Measurements from ENCODE around the gene CPED1. TPM values are rescaled to one million over a fixed set of nuclear protein-coding genes. Genes with fewer than 3 reads are reported as not detected.

The CPED1 gene
- total RNA-seq, 4 donors from 2014 or later: 7.4 to 19.6 (median 11.4) TPM

DNA sequence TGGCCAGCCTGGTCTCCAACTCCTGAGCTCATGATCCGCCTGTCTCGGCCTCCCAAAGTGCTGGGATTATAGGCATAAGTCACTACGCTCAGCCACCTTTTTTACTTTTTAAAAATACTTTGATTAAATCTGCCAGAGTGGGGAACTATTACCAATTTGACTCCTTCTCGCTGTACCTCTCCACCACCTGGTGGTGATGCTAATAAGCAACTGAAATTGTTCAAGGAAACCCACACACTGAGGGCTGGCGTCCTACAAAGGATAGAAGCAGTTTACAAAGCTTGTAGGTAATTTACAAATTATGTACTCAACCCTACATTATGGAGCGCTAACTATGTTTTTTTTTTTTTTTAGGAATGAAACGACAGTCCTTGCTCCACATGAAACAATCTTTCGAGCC, 111.1 kb downstream of the CPED1 start:
- peaks cover 0 to 9% of the 10 kb centered on the region in 2 donors for H3K4me1 ChIP-seq
- intact Hi-C loops (cut with DNase I): no loop called here
- H3K9me3 ChIP-seq: no peaks in the 10 kb centered on the region
- TF ChIP-seq, protein P1, sequence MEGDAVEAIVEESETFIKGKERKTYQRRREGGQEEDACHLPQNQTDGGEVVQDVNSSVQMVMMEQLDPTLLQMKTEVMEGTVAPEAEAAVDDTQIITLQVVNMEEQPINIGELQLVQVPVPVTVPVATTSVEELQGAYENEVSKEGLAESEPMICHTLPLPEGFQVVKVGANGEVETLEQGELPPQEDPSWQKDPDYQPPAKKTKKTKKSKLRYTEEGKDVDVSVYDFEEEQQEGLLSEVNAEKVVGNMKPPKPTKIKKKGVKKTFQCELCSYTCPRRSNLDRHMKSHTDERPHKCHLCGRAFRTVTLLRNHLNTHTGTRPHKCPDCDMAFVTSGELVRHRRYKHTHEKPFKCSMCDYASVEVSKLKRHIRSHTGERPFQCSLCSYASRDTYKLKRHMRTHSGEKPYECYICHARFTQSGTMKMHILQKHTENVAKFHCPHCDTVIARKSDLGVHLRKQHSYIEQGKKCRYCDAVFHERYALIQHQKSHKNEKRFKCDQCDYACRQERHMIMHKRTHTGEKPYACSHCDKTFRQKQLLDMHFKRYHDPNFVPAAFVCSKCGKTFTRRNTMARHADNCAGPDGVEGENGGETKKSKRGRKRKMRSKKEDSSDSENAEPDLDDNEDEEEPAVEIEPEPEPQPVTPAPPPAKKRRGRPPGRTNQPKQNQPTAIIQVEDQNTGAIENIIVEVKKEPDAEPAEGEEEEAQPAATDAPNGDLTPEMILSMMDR (IDR thresholded peaks at IDR 0.05): no peak
- no peak for TF ChIP-seq POLR2A (IDR thresholded peaks at IDR 0.05)
- H3K36me3 ChIP-seq: no peaks in the 10 kb centered on the region
- no peak for DNase-seq
- 90 to 91% methylated on average over 8 of the region's 8 CpGs for WGBS, 2 donors
- no peaks in the 10 kb centered on the region for H3K27me3 ChIP-seq
- H3K4me3 ChIP-seq (replicated peaks in 1 of 3): no peak overlapping the region
- no peak overlapping the region for H3K27ac ChIP-seq

DNA sequence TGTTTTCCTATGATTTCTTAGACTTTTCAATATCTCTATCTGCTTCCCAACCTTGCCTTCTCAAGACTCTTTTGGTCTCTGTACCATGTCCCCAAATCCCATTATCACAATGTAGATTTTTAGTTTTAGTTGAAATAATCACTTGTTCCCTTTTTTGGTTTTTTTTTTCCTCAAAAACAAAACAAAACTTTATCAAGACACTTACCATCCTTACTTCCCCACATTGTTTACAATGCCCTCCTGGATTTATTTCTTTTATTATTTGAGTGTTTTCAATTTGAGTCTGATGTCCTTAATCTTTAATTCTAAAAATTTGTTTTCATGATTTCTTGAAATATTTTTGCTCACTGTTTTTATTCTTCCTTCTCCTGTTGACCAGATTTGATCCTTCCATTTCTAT, 112.6 kb downstream of the CPED1 start:
- no peak for DNase-seq
- Histone ChIP-seq H3K27me3 (no peaks in the 10 kb centered on the region), H3K4me3 (replicated peaks in 1 of 3) (no peak overlapping the region), H3K4me1 (peaks cover 0 to 9% of the 10 kb centered on the region in 2 donors), H3K27ac (no peak overlapping the region), H3K36me3 (no peaks in the 10 kb centered on the region), H3K9me3 (no peaks in the 10 kb centered on the region)
- intact Hi-C loops (cut with DNase I): no loop called here
- TF ChIP-seq POLR2A (IDR thresholded peaks at IDR 0.05): no peak
- TF ChIP-seq, protein P1 (IDR thresholded peaks at IDR 0.05): no peak

DNA sequence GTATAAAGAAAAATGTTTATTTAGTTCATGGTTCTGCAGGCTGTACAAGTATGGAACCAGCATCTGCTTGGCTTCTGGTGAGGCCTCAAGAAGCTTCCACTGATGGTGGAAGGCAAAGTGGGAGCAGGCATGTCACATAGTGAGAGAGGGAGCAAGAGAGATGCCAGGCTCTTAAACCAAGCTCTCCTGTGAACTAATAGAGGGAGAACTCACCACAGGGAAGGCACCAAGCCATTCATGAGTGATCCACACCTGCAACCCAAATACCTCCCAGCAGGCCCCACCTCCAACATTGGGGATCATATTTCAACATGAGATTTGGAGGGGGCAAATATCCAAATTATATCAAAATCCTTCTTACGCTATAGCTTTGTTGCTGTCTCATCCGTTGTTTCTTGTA, 113.1 kb downstream of the CPED1 start:
- Histone ChIP-seq H3K27ac (no peak overlapping the region), H3K9me3 (no peaks in the 10 kb centered on the region), H3K27me3 (no peaks in the 10 kb centered on the region), H3K36me3 (no peaks in the 10 kb centered on the region), H3K4me3 (replicated peaks in 1 of 3) (no peak overlapping the region), H3K4me1 (peaks cover 0 to 9% of the 10 kb centered on the region in 2 donors)
- WGBS, 2 donors: 93 to 96% methylated on average over 2 of the region's 2 CpGs
- no peak for TF ChIP-seq POLR2A (IDR thresholded peaks at IDR 0.05)
- TF ChIP-seq, protein P1 (IDR thresholded peaks at IDR 0.05): no peak
- intact Hi-C loops (cut with DNase I): no loop called here
- DNase-seq: no peak

DNA sequence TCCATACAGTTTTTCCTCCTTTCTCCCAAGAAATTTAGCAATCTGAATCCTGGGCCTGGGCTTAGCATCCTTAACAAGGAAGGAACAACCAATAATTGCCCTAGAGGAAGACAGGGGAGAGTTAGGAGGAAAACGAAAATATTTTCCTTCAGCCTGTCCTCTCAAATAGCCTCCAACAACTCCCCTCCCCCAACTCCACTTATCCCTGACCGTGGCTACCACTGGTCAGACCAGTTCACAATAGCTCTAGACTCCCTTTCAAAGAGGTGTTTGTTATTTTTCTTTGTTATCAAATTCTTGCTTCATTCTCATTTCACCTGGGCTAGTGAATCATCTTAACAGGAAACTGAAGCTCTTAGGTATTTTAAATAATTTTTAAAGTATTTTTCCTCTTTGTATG, 114.1 kb downstream of the CPED1 start:
- no peaks in the 10 kb centered on the region for H3K27me3 ChIP-seq
- peaks cover 0 to 9% of the 10 kb centered on the region in 2 donors for H3K4me1 ChIP-seq
- TF ChIP-seq POLR2A (IDR thresholded peaks at IDR 0.05): no peak
- TF ChIP-seq, protein P1 (IDR thresholded peaks at IDR 0.05): no peak
- no peaks in the 10 kb centered on the region for H3K9me3 ChIP-seq
- 16 to 24% methylated on average over 2 of the region's 2 CpGs for WGBS, 2 donors
- intact Hi-C loops (cut with DNase I): no loop called here
- no peak overlapping the region for H3K4me3 ChIP-seq (replicated peaks in 1 of 3)
- H3K27ac ChIP-seq: no peak overlapping the region
- peak; percentile 56 to 59 for DNase-seq
- no peaks in the 10 kb centered on the region for H3K36me3 ChIP-seq

DNA sequence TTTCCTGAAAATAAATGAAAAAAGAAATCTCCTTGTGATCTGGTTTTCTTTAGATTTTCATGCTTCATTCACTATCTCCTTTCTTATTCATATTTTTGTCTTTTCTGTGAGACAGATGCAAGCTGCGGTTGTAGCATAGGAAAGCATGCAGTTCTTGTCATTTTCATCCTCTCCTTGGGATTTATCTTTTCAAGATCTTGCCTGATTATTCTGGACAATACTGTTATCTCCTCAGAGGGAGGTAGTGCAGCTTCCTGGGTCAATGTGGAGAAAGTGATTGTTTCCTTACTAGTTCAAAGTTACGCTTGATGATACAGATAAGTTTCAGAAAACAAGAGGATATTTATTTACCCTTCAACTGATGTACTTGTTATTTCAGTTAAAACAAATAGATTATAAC, 114.6 kb downstream of the CPED1 start:
- DNase-seq: no peak
- Histone ChIP-seq H3K4me3 (replicated peaks in 1 of 3) (no peak overlapping the region), H3K9me3 (no peaks in the 10 kb centered on the region), H3K27me3 (no peaks in the 10 kb centered on the region), H3K27ac (no peak overlapping the region), H3K36me3 (no peaks in the 10 kb centered on the region), H3K4me1 (peaks cover 0 to 9% of the 10 kb centered on the region in 2 donors)
- TF ChIP-seq POLR2A (IDR thresholded peaks at IDR 0.05): no peak
- TF ChIP-seq, protein P1 (IDR thresholded peaks at IDR 0.05): no peak
- intact Hi-C loops (cut with DNase I): no loop called here
- 89 to 91% methylated on average over 2 of the region's 2 CpGs for WGBS, 2 donors
